Measurements from ENCODE around the gene KRTAP2-3. TPM values are rescaled to one million over a fixed set of nuclear protein-coding genes. Genes with fewer than 3 reads are reported as not detected.

The KRTAP2-3 gene
- polyA plus RNA-seq, 1 donor = not detected

DNA sequence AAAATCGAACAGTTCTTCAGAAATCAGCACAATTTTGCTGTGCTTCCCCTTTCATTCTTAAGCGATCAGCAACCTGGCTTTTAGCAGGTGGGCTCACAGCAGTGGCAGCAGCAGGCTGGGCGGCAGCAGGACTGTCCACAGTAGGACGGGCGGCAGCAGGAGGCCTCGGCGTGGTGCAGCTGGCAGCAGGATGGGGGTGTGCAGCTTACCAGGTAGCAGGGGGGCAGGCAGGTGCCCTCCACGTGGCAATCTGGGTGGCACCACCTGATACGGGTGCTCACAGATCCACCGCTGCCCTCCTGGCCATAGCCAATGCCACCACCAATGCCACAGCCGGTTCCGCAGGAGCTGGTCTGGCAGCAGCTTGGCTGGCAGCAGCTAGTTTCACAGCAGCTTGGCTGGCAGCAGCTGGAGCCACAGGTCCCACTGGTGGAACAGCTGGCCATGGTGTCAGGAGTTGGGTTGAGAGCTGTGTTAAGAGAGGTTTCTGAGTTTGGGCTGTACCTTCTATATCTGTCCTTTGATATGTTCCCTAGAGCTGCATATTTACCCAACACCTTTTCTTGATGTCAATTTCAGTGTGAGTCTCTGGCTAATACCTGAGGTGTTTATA, 30.2 kb downstream of the KRTAP2-3 start, which contains the start of gene KRTAP1-4:
KRTAP1-4 (minus strand) TSS at position 563 of the 613 bp plus-strand sequence; CDS start at position 446, 117 bp downstream.
- DNase-seq (ENCODE audit: low read depth) = no peak

DNA sequence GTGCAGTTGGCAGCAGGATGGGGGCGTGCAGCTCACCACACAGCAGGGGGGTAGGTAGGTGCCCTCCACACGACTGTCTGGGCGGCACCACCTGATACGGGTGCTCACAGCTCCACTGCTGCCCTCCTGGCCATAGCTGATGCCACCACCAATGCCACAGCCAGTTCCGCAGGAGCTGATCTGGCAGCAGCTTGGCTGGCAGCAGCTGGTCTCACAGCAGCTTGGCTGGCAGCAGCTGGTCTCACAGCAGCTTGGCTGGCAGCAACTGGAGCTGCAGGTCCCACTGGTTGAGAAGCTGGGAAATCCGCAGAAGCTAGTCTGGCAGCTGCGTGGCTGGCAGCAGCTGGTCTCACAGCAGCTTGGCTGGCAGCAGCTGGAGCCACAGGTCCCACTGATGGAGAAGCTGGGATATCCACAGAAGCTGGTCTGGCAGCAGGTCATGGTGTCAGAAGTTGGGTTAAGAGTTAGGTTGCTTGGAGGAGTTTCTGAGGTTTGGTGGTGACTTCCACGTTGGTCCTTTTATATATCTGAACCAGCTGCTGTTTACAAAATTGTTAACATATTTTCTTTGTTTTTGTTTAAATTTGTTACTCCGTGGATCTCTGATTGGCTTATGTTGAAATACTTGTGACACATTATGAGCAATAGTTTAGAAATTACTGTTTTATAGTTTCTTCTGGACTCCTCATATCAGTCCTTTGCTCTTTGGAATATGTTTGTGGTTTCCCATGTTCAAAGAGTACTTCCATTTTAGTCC, 33.0 kb downstream of the KRTAP2-3 start, which contains the start of gene KRTAP1-5:
KRTAP1-5 (minus strand) TSS at position 494 of the 757 bp plus-strand sequence; CDS start at position 441, 53 bp downstream.
- no peak for DNase-seq (ENCODE audit: low read depth)

DNA sequence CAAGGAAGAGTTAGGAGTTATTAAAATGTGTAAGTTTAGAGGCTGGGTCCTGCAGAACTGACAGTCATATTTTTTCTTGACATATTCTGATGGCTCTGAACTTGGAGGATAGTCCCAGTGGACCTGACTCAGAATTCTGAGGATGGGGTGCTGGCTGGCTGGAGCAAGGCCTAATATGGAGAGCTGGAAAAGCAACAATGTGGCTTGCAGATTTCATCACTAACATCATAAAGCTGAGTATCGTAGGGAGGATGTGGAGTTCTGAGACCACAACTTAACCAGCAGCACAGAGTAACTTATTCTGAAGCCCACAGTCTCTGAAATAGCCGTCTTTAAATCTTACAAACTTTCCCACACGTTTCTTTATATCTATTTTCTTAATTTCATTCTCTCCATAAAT, 35.2 kb downstream of the KRTAP2-3 start:
- DNase-seq (ENCODE audit: low read depth) = no peak

DNA sequence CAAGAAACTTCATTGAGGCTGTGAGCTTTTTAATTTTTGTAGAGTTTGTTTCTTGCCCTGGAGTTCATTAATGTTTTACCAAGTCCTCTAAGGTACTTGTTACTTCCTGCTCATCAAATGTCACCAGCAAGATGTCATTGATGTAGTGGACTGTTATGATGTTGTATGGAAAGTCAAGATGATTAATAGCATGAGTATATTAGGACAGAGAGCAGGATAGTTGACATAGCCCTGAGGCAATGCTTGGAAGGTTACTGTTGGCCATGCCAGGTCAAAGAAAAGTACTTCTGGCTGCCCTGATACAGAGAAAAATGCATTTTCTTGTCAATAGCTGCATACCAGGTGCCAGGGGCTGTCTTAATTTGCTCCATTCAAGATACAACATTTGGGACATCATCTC, 39.6 kb downstream of the KRTAP2-3 start:
- DNase-seq (ENCODE audit: low read depth) = no peak

DNA sequence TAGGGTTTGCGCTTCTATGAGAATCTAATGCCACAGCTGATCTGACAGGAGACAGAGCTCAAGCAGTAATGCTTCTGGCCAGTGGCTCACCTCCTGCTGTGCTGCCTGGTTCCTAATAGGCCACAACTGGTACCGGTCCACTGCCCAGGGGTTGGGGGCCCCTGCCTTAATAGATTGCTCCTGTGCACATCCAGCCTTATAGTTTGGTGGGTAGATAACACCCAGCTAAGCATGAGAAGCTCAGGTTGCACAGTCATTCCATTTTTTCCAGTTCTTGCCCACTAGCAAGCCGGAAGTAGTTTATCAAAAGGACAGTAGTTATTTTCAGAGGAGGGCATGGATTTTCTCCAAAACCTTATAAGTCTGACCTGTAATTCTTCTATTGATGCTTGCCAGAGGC, 40.5 kb downstream of the KRTAP2-3 start:
- DNase-seq (ENCODE audit: low read depth) = no peak

DNA sequence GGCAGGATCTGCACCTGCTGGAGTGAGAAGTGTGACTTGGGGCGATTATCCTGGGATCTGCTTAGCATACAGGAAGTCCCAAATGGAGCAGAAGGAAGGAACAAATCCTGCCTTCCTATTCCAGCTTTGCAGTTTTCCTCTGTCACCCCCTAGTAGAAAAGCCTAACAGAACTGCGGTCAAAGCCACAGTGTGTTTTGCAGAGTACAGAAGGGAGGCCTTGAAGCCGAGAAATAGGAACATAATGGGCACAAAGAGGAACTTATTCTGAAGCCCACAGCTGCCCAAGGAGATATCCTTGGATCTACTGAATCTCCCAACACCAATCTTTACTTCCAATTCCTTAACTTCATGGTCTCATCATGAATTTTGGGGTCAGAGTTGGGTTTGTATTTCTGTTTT, 41.4 kb downstream of the KRTAP2-3 start:
- no peak for DNase-seq (ENCODE audit: low read depth)

DNA sequence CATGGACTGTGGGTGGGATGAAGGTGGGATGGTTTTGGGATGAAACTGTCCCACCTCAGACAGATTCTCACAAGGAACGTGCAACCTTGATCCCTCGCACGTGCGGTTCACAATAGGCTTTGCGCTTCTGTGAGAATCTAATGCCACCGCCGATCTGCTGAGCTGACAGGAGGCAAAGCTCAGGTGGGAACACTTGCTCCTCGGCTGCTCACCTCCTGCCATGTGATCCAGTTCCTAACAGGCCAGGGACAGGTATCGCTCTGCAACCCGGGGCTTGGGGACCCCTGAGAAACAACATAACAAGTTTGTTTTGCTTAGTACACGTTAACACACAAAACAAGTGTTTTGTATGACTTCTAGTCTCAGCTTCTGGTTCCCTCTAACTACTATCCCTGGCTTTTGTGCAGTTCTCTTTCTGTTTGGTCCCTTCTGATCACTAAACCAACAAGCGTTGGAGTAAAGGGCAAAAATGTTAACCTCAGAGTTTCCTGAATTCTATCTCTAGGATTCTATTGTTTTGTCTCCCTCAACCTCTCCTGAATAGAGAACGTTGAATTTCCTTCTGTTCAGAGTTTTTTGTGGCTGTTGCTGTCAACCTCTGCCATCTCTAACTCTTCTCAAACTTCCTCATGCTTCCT, 43.2 kb downstream of the KRTAP2-3 start:
- no peak for DNase-seq (ENCODE audit: low read depth)

DNA sequence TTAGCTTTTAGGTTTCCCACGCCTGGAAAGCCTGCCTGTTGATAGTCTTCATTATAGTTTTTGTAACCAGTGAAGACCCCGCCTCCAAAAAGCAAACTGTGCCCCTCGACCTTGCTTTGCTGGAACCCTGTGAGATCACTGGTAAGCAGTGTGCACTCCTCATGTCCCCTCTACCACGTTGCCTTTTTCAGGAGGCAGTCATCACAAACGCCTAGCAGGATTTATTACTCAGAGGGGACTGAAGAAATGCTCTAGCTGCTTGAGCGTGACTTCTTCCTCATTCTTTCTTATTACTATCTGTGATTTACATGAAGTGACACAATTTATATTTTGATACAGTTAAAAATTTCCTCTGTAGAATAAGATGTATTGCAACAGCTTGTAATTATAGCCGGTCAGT, 44.5 kb downstream of the KRTAP2-3 start:
- DNase-seq (ENCODE audit: low read depth) = no peak

DNA sequence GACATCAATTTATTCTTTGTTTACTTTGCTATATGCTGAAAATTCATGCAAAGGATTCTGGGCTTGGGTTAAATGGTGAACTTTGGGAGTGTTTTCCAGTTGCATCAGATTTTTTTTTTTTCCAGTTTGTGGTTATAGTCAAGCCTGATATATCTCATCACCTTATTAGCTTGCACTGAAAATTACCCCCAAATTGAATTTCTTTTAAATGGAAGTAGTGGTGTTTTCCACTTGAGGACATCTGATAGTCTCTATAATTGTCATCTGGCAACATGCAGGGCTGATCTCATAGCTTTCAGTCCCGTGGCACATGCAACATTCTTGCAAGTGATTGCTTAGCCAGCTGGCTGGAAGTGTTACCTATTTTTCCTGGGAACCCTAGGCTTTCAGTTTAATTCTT, 46.3 kb downstream of the KRTAP2-3 start:
- peak; percentile 14 for DNase-seq (ENCODE audit: low read depth)

DNA sequence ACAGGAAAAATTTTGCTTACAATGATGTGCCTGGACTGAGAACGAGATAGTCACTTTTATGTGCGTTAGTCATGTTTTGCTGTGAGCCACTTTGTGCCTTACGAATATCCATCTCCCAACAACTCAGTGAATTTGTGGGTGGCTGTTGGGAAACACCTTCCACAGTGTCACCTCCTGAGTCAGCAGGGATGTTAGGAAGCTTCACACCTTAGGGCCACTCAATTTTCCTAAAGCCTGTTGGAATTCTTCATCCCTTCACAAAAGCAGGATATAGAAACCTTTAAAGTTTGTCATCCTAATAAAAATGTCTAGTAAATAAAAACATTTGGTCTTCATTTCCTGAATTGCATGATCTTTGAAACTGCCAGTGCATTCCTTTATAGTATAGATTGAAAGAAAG, 46.7 kb downstream of the KRTAP2-3 start:
- DNase-seq (ENCODE audit: low read depth) = no peak

DNA sequence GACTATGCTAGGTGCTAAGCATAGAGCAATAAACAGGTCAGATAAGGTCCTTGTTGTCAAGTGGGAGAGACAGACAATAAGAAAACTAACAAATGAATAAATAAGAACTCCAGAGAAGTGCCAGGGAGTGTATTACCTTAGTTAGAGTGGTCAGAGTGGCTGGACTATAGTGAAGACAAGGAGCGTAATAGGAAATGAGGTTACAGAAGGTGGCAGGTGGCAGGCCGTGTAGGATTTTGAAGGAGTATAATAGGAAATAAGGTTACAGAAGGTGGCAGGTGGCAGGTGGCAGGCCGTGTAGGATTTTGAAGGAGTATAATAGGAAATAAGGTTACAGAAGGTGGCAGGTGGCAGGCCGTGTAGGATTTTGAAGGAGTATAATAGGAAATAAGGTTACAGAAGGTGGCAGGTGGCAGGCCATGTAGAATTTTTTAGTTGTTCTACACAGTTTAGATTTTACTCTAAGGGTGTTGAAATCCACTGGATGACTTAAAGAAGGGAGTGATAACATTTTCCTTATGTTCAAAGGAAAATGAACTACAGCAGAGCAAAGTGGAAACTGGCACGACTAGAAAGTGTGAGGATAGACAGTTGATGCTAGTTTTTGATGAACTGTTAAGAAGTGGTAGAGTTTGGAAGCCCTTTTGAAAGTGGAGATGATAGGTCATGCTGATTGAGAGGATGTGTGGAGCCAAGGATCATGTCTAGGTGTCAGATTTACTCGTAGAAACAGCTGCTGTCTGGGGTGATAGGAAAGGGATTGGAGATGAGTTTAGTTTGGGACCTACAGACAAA, 47.4 kb downstream of the KRTAP2-3 start:
- DNase-seq (ENCODE audit: low read depth) = no peak

DNA sequence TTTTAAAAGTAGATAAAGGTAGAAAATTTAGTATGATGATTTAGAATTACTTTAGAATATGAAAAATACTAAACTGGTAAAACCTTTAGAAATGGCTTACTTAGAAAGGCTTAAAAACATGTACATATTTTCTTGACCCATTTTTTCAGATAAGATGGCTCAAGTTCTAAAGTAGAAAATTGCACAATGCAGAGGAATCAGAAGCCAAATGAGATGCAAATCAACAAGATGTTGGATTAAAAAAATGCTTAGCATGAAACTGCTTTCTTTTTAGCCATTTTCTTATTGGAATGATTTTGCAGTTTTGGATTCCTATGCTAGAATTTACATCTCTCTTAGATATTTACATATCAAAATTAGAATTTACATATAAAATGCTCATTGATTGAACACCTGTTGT, 49.5 kb downstream of the KRTAP2-3 start:
- DNase-seq (ENCODE audit: low read depth) = no peak

DNA sequence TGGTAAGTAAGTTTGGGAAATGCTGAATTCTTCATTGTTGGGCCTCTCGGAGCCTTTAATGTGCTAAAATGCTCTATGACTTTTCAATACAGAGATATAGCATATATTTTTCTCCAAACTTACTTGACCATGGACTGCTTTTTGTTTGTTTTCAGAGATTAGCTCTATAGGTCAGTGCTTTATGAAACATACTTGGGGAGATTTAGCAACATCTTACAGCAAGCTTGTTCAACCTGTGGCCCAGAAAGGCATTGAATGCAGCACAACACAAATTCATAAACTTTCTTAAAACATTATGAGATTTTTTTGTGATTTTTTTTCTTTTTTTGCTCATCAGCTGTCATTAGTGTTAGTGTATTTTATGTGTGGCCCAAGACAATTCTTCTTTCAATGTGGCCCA, 50.0 kb downstream of the KRTAP2-3 start:
- DNase-seq (ENCODE audit: low read depth) = no peak

DNA sequence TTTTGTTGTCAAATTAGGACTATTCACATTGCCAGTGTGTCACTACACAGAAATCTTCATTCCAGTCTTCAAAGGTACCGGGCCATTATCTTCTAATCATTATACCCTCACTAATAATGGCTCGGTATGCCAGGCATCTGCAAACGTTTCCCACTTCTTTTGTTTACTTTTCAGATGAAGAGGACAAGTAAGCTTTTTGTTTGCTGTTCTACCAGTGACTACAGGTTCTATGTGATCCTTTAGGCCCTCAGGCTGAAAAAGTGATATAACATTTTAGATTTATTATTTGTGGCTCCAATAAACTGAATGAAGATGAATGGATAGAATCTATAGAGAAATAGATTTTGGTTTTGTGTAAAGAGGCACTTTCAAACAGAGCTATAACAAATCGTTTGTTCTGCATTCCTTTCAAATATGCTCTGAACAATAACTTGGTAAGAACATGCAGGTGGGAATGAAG, 50.6 kb downstream of the KRTAP2-3 start:
- DNase-seq (ENCODE audit: low read depth) = no peak

Other genes starting within 250 kb of the KRTAP2-3 start
- gene KRT10, start 237.5 kb downstream of the KRTAP2-3 start, polyA plus RNA-seq (ENCODE audit: insufficient read length) = 35.8 TPM
- gene KRT12, start 192.9 kb downstream of the KRTAP2-3 start, polyA plus RNA-seq (ENCODE audit: insufficient read length) = 0.08 TPM
- gene KRT20, start 174.9 kb downstream of the KRTAP2-3 start, polyA plus RNA-seq (ENCODE audit: insufficient read length) = not detected
- 0.19 TPM for gene KRT23, start 122.5 kb downstream of the KRTAP2-3 start, polyA plus RNA-seq (ENCODE audit: insufficient read length)
- 7.2 TPM for gene KRT39, start 93.2 kb downstream of the KRTAP2-3 start, polyA plus RNA-seq (ENCODE audit: insufficient read length)
- 10.9 TPM for gene KRT40, start 75.8 kb downstream of the KRTAP2-3 start, polyA plus RNA-seq (ENCODE audit: insufficient read length)
- not detected for gene KRTAP3-3, start 66.0 kb downstream of the KRTAP2-3 start, polyA plus RNA-seq (ENCODE audit: insufficient read length)
- gene KRTAP3-2, start 60.2 kb downstream of the KRTAP2-3 start, polyA plus RNA-seq (ENCODE audit: insufficient read length) = 0.52 TPM
- gene KRTAP3-1, start 51.0 kb downstream of the KRTAP2-3 start, polyA plus RNA-seq (ENCODE audit: insufficient read length) = not detected
- not detected for gene KRTAP1-5, start 32.9 kb downstream of the KRTAP2-3 start, polyA plus RNA-seq (ENCODE audit: insufficient read length)
- not detected for gene KRTAP1-4, start 29.9 kb downstream of the KRTAP2-3 start, polyA plus RNA-seq (ENCODE audit: insufficient read length)
- gene KRTAP1-3, start 25.2 kb downstream of the KRTAP2-3 start, polyA plus RNA-seq (ENCODE audit: insufficient read length) = not detected
- not detected for gene KRTAP1-1, start 18.7 kb downstream of the KRTAP2-3 start, polyA plus RNA-seq (ENCODE audit: insufficient read length)
- gene KRTAP2-1, start 12.8 kb downstream of the KRTAP2-3 start, polyA plus RNA-seq (ENCODE audit: insufficient read length) = not detected
- gene KRTAP2-2, start 4.9 kb downstream of the KRTAP2-3 start, polyA plus RNA-seq (ENCODE audit: insufficient read length) = not detected
- gene KRTAP2-4, start 5.8 kb upstream of the KRTAP2-3 start, polyA plus RNA-seq (ENCODE audit: insufficient read length) = not detected
- gene KRTAP4-7, start 24.0 kb upstream of the KRTAP2-3 start, polyA plus RNA-seq (ENCODE audit: insufficient read length) = not detected
- not detected for gene KRTAP4-8, start 38.0 kb upstream of the KRTAP2-3 start, polyA plus RNA-seq (ENCODE audit: insufficient read length)
- gene KRTAP4-16, start 42.1 kb upstream of the KRTAP2-3 start, polyA plus RNA-seq (ENCODE audit: insufficient read length) = not detected
- gene KRTAP4-9, start 45.3 kb upstream of the KRTAP2-3 start, polyA plus RNA-seq (ENCODE audit: insufficient read length) = not detected
- gene KRTAP4-11, start 58.3 kb upstream of the KRTAP2-3 start, polyA plus RNA-seq (ENCODE audit: insufficient read length) = not detected
- not detected for gene KRTAP4-12, start 64.1 kb upstream of the KRTAP2-3 start, polyA plus RNA-seq (ENCODE audit: insufficient read length)
- gene KRTAP4-6, start 80.4 kb upstream of the KRTAP2-3 start, polyA plus RNA-seq (ENCODE audit: insufficient read length) = not detected
- gene KRTAP4-5, start 89.7 kb upstream of the KRTAP2-3 start, polyA plus RNA-seq (ENCODE audit: insufficient read length) = not detected
- gene KRTAP4-4, start 100.6 kb upstream of the KRTAP2-3 start, polyA plus RNA-seq (ENCODE audit: insufficient read length) = not detected
- not detected for gene KRTAP4-3, start 108.1 kb upstream of the KRTAP2-3 start, polyA plus RNA-seq (ENCODE audit: insufficient read length)
- not detected for gene KRTAP4-2, start 118.1 kb upstream of the KRTAP2-3 start, polyA plus RNA-seq (ENCODE audit: insufficient read length)
- not detected for gene KRTAP4-1, start 124.8 kb upstream of the KRTAP2-3 start, polyA plus RNA-seq (ENCODE audit: insufficient read length)
- gene KRTAP9-1, start 129.8 kb upstream of the KRTAP2-3 start, polyA plus RNA-seq (ENCODE audit: insufficient read length) = not detected
- gene KRTAP9-2, start 166.5 kb upstream of the KRTAP2-3 start, polyA plus RNA-seq (ENCODE audit: insufficient read length) = not detected
- gene KRTAP9-3, start 172.3 kb upstream of the KRTAP2-3 start, polyA plus RNA-seq (ENCODE audit: insufficient read length) = not detected
- gene KRTAP9-8, start 177.9 kb upstream of the KRTAP2-3 start, polyA plus RNA-seq (ENCODE audit: insufficient read length) = not detected
- gene KRTAP9-4, start 189.6 kb upstream of the KRTAP2-3 start, polyA plus RNA-seq (ENCODE audit: insufficient read length) = not detected
- not detected for gene KRTAP9-9, start 195.3 kb upstream of the KRTAP2-3 start, polyA plus RNA-seq (ENCODE audit: insufficient read length)
- 0.22 TPM for gene KRTAP9-6, start 205.3 kb upstream of the KRTAP2-3 start, polyA plus RNA-seq (ENCODE audit: insufficient read length)
- not detected for gene KRTAP9-7, start 215.6 kb upstream of the KRTAP2-3 start, polyA plus RNA-seq (ENCODE audit: insufficient read length)
- not detected for gene KRTAP29-1, start 242.7 kb upstream of the KRTAP2-3 start, polyA plus RNA-seq (ENCODE audit: insufficient read length)
- gene KRTAP16-1, start 249.2 kb upstream of the KRTAP2-3 start, polyA plus RNA-seq (ENCODE audit: insufficient read length) = not detected